NCI-H226 (cell line): ENCODE measurements around the gene CDC26.
"Not testable (repeated sequence)": the region's sequence is repeated elsewhere in the genome, so short reads cannot be mapped to it uniquely, and the experiment has no call there.

Source experiments
- DNase-seq: peaks from one replicate; pipeline ENCODE4 v3.0.0-alpha.2; 2015

The CDC26 gene

GRCh38 chr9:113290052-113290607, 14.8 kb upstream of the CDC26 start:
- no peak for DNase-seq

- no peak for DNase-seq
Measured at GRCh38 chr9:113289091-113289490, 13.7 kb upstream of the CDC26 start.

- no peak for DNase-seq
Measured at GRCh38 chr9:113281356-113281755, 6.0 kb upstream of the CDC26 start.

GRCh38 chr9:113278840-113279239, 3.5 kb upstream of the CDC26 start:
- no peak for DNase-seq

GRCh38 chr9:113274474-113275156, 757 bp downstream of the CDC26 start:
- DNase-seq: peak; percentile 32

- no peak for DNase-seq
Measured at GRCh38 chr9:113269871-113270270, 5.5 kb downstream of the CDC26 start.

- DNase-seq: no peak
Measured at GRCh38 chr9:113269355-113269754, 6.0 kb downstream of the CDC26 start.

- no peak for DNase-seq
Measured at GRCh38 chr9:113267911-113268566, 7.3 kb downstream of the CDC26 start.

- no peak for DNase-seq
Measured at GRCh38 chr9:113266174-113266573, 9.2 kb downstream of the CDC26 start.

- no peak for DNase-seq
Measured at GRCh38 chr9:113261917-113262671, 13.3 kb downstream of the CDC26 start.

- DNase-seq: no peak
Measured at GRCh38 chr9:113258282-113258681, 17.1 kb downstream of the CDC26 start.

- no peak for DNase-seq
Measured at GRCh38 chr9:113257863-113258262, 17.5 kb downstream of the CDC26 start.

GRCh38 chr9:113255438-113255837, 19.9 kb downstream of the CDC26 start:
- no peak for DNase-seq

- DNase-seq: no peak
Measured at GRCh38 chr9:113254991-113255390, 20.4 kb downstream of the CDC26 start.

- no peak for DNase-seq
Measured at GRCh38 chr9:113250807-113251206, 24.6 kb downstream of the CDC26 start.

- DNase-seq: not testable (repeated sequence)
Measured at GRCh38 chr9:113249661-113250060, 25.7 kb downstream of the CDC26 start.

- DNase-seq: no peak
Measured at GRCh38 chr9:113247640-113248039, 27.7 kb downstream of the CDC26 start.

GRCh38 chr9:113246928-113247327, 28.4 kb downstream of the CDC26 start:
- DNase-seq: no peak

GRCh38 chr9:113245894-113246293, 29.5 kb downstream of the CDC26 start:
- no peak for DNase-seq

GRCh38 chr9:113244556-113244955, 30.8 kb downstream of the CDC26 start:
- DNase-seq: no peak

- DNase-seq: no peak
Measured at GRCh38 chr9:113241161-113241560, 34.2 kb downstream of the CDC26 start.

GRCh38 chr9:113238859-113239232, 36.5 kb downstream of the CDC26 start:
- no peak for DNase-seq

GRCh38 chr9:113238202-113238858, 37.0 kb downstream of the CDC26 start:
- DNase-seq: no peak
